Measurements from ENCODE around the gene ANKRD13A.

The ANKRD13A gene

DNA sequence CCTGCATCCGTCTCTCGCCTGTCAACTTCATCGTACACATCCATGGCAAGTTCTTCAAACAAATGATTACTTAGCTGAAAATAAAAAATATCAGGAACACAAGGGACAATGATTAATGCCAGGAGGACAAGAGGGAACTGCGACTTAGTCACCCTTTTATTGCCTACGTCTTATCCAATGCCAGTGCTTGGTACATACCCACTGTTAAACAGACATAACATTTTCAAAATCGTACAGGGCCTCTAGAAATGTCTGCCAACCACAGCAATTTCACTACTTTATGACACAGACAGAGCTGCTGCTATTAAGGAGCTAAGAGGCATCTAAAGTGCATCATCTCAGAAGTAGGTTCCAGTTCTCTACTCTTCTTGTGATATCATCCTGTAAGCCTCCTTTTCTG lies 37.6 kb upstream of the ANKRD13A start:
- Histone ChIP-seq H3K4me1 (ENCODE audit: control insufficient read depth, insufficient read depth, low read length) (no peaks in the 10 kb centered on the region), H3K9ac (ENCODE audit: low read length in 2 of 2) (no peak overlapping the region), H3K27me3 (ENCODE audit: control insufficient read depth in 1 of 2, insufficient read depth in 2 of 2, low read length in 2 of 2) (no peaks in the 10 kb centered on the region), H3K9me3 (ENCODE audit: control insufficient read depth in 2 of 2, low read length in 2 of 2) (no peaks in the 10 kb centered on the region), H3K27ac (ENCODE audit: low read length) (no peak overlapping the region), H3K4me3 (ENCODE audit: low read length in 2 of 2) (no peak overlapping the region), H3K36me3 (ENCODE audit: control insufficient read depth in 2 of 2, insufficient read depth in 2 of 2, low read length in 2 of 2) (peaks cover 33 to 42% of the 10 kb centered on the region in 2 donors)

DNA sequence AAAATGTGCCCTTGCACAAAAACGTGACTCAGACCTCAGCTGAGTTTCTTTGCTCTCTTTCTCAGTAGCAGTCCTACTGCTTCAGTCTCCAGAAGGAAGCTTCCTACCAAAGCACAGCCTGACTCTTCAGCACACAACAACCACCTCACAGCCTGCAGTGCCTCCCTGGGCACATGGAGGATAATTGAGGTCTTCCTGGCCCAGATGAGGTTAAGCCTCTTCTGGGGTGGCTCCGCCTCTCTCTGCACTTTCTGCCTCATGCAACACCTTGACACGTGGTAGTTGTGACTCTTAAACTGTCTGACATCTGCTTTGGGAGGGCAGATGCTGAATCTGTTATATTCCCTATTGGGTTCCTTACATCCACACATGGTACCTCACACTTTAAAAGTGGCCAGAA lies 36.8 kb upstream of the ANKRD13A start:
- Histone ChIP-seq H3K27me3 (ENCODE audit: control insufficient read depth in 1 of 2, insufficient read depth in 2 of 2, low read length in 2 of 2) (no peaks in the 10 kb centered on the region), H3K9me3 (ENCODE audit: control insufficient read depth in 2 of 2, low read length in 2 of 2) (no peaks in the 10 kb centered on the region), H3K36me3 (ENCODE audit: control insufficient read depth in 2 of 2, insufficient read depth in 2 of 2, low read length in 2 of 2) (peaks cover 31 to 43% of the 10 kb centered on the region in 2 donors), H3K9ac (ENCODE audit: low read length in 2 of 2) (no peak overlapping the region), H3K4me3 (ENCODE audit: low read length in 2 of 2) (no peak overlapping the region), H3K4me1 (ENCODE audit: control insufficient read depth, insufficient read depth, low read length) (no peaks in the 10 kb centered on the region), H3K27ac (ENCODE audit: low read length) (no peak overlapping the region)

DNA sequence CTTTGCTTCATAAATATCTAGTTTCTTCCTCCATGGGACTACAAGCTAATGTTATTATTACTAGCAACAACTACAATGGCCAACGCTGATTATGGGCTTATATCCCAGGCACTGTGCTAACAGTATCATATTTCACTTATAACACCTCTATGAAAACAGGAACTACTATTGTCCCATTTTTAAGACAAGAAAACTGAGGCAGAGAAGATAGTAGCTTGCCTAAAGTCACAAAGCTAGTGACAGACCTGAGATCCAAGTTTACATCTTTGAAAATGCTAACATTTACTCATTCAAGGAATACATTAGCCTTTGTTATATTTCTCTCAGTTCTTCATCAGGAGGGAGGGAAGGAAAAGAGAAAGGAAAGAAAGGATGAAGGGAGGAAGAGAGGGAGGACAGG lies 35.9 kb upstream of the ANKRD13A start:
- Histone ChIP-seq H3K27me3 (ENCODE audit: control insufficient read depth in 1 of 2, insufficient read depth in 2 of 2, low read length in 2 of 2) (no peaks in the 10 kb centered on the region), H3K36me3 (ENCODE audit: control insufficient read depth in 2 of 2, insufficient read depth in 2 of 2, low read length in 2 of 2) (peaks cover 36 to 48% of the 10 kb centered on the region in 2 donors), H3K4me1 (ENCODE audit: control insufficient read depth, insufficient read depth, low read length) (no peaks in the 10 kb centered on the region), H3K4me3 (ENCODE audit: low read length in 2 of 2) (no peak overlapping the region), H3K27ac (ENCODE audit: low read length) (no peak overlapping the region), H3K9me3 (ENCODE audit: control insufficient read depth in 2 of 2, low read length in 2 of 2) (no peaks in the 10 kb centered on the region), H3K9ac (ENCODE audit: low read length in 2 of 2) (no peak overlapping the region)

DNA sequence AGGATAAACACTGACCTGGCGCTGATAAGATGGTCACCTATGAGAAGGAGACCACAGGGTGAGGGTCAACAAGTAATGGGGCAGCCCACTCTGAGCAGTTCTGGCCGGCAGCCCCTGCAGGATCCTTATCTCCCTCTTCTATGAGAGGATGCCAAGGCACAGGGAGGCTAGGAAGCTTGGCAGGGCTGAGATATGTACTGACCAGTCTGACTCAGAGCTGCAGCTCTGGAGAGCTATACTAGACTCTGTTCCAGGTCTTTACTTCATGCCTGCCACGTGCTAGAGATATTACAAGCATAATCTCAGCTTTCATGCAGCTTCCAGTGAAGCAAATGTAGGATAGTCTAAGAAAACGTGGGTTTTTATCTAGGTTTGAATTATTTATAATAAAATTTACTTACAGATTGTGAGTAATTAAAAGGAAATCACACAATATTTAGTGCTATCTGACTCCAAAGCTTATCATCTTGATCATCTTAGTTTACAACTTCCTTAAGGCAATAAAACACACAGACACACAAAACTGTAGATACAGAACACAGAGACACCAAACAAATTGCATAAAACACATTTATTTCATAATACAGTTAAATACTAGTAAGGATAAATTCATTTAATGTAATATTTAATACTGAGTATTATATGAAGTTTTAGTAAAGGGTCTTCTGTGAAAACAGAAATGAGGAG lies 35.3 kb upstream of the ANKRD13A start:
- H3K9me3 ChIP-seq (ENCODE audit: control insufficient read depth in 2 of 2, low read length in 2 of 2), result no peaks in the 10 kb centered on the region

DNA sequence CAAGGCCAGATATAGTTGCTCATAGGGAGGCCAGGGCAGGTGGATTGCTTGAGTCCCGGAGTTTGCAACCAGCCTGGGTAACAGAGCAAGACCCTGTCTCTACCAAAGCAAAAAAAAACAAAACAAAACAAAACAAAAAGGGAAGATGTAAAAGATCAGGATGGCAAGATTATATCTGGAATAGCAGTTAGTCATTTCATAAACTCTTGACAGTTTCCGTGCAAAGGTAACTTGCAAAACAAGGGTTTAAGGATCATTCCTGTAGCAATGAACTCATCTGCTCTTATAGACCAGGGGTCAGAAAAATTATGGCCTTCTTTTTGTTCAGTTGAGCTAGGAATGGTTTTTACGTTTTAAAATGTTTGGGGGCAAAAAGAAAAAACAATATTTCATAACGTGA lies 32.7 kb upstream of the ANKRD13A start:
- no peaks in the 10 kb centered on the region for H3K4me1 ChIP-seq (ENCODE audit: control insufficient read depth, insufficient read depth, low read length)
- H3K4me3 ChIP-seq (ENCODE audit: low read length in 2 of 2), result no peak overlapping the region
- H3K9ac ChIP-seq (ENCODE audit: low read length in 2 of 2), result no peak overlapping the region
- no peaks in the 10 kb centered on the region for H3K9me3 ChIP-seq (ENCODE audit: control insufficient read depth in 2 of 2, low read length in 2 of 2)
- peaks cover 26 to 36% of the 10 kb centered on the region in 2 donors for H3K36me3 ChIP-seq (ENCODE audit: control insufficient read depth in 2 of 2, insufficient read depth in 2 of 2, low read length in 2 of 2)
- no peaks in the 10 kb centered on the region for H3K27me3 ChIP-seq (ENCODE audit: control insufficient read depth in 1 of 2, insufficient read depth in 2 of 2, low read length in 2 of 2)
- no peak overlapping the region for H3K27ac ChIP-seq (ENCODE audit: low read length)

More for the DNA sequence above, 35.3 kb upstream of the ANKRD13A start:
- Histone ChIP-seq H3K4me1 (ENCODE audit: control insufficient read depth, insufficient read depth, low read length) (no peaks in the 10 kb centered on the region), H3K27ac (ENCODE audit: low read length) (no peak overlapping the region), H3K4me3 (ENCODE audit: low read length in 2 of 2) (no peak overlapping the region), H3K9ac (ENCODE audit: low read length in 2 of 2) (no peak overlapping the region), H3K27me3 (ENCODE audit: control insufficient read depth in 1 of 2, insufficient read depth in 2 of 2, low read length in 2 of 2) (no peaks in the 10 kb centered on the region), H3K36me3 (ENCODE audit: control insufficient read depth in 2 of 2, insufficient read depth in 2 of 2, low read length in 2 of 2) (peaks cover 36 to 43% of the 10 kb centered on the region in 2 donors)

DNA sequence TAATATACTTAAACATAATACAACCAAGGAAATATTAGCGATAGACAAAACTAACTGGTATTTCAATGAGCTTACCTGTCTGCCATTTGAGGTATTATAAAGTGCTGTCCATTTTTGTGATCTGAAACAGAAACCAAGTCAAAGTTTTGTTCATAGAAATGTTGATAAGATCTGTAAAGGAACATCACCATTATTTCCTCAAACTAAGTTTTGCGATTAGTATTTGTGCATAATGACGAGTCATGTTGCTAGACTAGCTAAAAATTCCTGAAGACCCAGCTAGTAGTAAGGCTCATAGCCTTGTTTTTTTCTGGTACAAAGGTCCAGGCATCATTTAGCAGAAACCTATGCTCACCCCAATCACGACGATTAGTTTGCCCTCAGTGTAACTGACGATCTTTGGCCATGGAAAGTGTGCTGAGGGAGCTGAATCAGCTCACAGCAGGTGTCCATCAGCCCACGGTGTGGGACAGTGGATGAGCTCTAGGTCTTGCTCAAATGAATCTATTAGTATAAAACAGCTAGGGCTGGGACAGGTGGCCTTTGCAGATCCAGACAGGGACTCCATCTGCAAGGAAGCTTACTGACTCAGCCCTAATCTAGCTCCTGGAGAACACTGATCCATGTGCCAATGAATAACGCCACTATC lies 31.7 kb upstream of the ANKRD13A start:
- no peak overlapping the region for H3K9ac ChIP-seq (ENCODE audit: low read length in 2 of 2)
- no peak overlapping the region for H3K27ac ChIP-seq (ENCODE audit: low read length)
- H3K9me3 ChIP-seq (ENCODE audit: control insufficient read depth in 2 of 2, low read length in 2 of 2), result no peaks in the 10 kb centered on the region
- H3K4me3 ChIP-seq (ENCODE audit: low read length in 2 of 2), result no peak overlapping the region
- no peaks in the 10 kb centered on the region for H3K4me1 ChIP-seq (ENCODE audit: control insufficient read depth, insufficient read depth, low read length)
- no peaks in the 10 kb centered on the region for H3K27me3 ChIP-seq (ENCODE audit: control insufficient read depth in 1 of 2, insufficient read depth in 2 of 2, low read length in 2 of 2)
- peaks cover 23 to 31% of the 10 kb centered on the region in 2 donors for H3K36me3 ChIP-seq (ENCODE audit: control insufficient read depth in 2 of 2, insufficient read depth in 2 of 2, low read length in 2 of 2)

DNA sequence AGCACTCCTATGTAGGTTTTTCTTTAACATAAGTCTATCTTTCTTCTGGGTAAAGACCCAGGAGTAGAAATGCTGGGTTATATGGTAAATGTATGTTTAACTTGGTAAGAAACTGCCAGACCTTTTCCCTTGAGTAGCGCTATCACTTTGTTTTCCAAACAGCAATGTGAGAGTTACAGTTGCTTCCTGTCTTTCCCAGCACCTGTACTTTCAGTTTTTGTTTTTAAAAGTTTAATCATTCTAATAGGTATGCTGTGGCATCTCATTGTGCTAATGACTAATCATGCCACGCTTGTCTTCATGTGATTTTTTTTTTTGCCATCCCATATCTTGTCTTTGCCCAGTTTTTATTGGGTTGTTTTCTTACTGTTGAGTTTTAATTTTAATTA lies 31.2 kb upstream of the ANKRD13A start:
- H3K9ac ChIP-seq (ENCODE audit: low read length in 2 of 2), result no peak overlapping the region
- no peak overlapping the region for H3K27ac ChIP-seq (ENCODE audit: low read length)
- H3K36me3 ChIP-seq (ENCODE audit: control insufficient read depth in 2 of 2, insufficient read depth in 2 of 2, low read length in 2 of 2), result peaks cover 20 to 29% of the 10 kb centered on the region in 2 donors
- no peaks in the 10 kb centered on the region for H3K4me1 ChIP-seq (ENCODE audit: control insufficient read depth, insufficient read depth, low read length)
- no peaks in the 10 kb centered on the region for H3K27me3 ChIP-seq (ENCODE audit: control insufficient read depth in 1 of 2, insufficient read depth in 2 of 2, low read length in 2 of 2)
- no peaks in the 10 kb centered on the region for H3K9me3 ChIP-seq (ENCODE audit: control insufficient read depth in 2 of 2, low read length in 2 of 2)
- H3K4me3 ChIP-seq (ENCODE audit: low read length in 2 of 2), result no peak overlapping the region

DNA sequence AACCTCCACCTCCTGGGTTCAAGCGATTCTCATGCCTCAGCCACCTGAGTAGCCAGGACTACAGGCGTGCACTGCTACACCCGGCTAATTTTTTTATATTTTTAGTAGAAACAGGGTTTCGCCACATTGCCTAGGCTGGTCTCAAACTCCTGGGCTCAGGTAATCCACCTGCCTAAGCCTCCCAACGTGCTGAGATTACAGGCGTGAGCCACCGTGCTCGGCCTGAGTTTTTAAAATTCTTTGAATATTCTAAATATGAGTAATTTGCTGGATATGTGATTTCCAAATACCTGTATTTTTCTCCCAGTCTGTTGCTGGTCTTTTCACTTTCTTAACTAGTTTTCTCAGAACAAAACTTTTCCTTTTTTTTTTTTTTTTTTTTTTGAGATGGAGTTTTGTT lies 30.4 kb upstream of the ANKRD13A start:
- Histone ChIP-seq H3K27ac (ENCODE audit: low read length) (no peak overlapping the region), H3K4me3 (ENCODE audit: low read length in 2 of 2) (no peak overlapping the region), H3K36me3 (ENCODE audit: control insufficient read depth in 2 of 2, insufficient read depth in 2 of 2, low read length in 2 of 2) (peaks cover 14 to 25% of the 10 kb centered on the region in 2 donors), H3K27me3 (ENCODE audit: control insufficient read depth in 1 of 2, insufficient read depth in 2 of 2, low read length in 2 of 2) (no peaks in the 10 kb centered on the region), H3K9me3 (ENCODE audit: control insufficient read depth in 2 of 2, low read length in 2 of 2) (no peaks in the 10 kb centered on the region), H3K4me1 (ENCODE audit: control insufficient read depth, insufficient read depth, low read length) (no peaks in the 10 kb centered on the region), H3K9ac (ENCODE audit: low read length in 2 of 2) (no peak overlapping the region)

DNA sequence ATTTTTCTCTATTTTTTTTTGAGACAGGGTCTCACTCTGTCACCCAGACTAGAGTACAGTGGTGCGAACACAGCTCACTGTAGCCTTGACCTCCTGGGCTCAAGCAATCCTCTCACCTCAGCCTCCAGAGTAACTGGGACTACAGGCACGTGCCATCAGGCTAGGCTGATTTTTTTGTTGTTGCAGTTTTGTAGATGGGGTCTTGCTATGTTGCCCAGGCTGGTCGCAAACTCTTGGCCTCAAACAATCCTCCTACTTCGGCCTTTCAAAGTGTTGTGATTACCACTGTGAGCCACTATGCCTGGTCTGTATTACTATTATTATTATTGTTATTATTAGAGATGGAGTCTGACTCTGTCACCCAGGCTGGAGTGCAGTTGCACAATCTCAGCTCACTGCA lies 26.4 kb upstream of the ANKRD13A start:
- Histone ChIP-seq H3K9ac (ENCODE audit: low read length in 2 of 2) (no peak overlapping the region), H3K4me3 (ENCODE audit: low read length in 2 of 2) (no peak overlapping the region), H3K4me1 (ENCODE audit: control insufficient read depth, insufficient read depth, low read length) (no peaks in the 10 kb centered on the region), H3K36me3 (ENCODE audit: control insufficient read depth in 2 of 2, insufficient read depth in 2 of 2, low read length in 2 of 2) (peaks cover 9 to 15% of the 10 kb centered on the region in 2 donors), H3K9me3 (ENCODE audit: control insufficient read depth in 2 of 2, low read length in 2 of 2) (no peaks in the 10 kb centered on the region), H3K27me3 (ENCODE audit: control insufficient read depth in 1 of 2, insufficient read depth in 2 of 2, low read length in 2 of 2) (no peaks in the 10 kb centered on the region), H3K27ac (ENCODE audit: low read length) (no peak overlapping the region)

DNA sequence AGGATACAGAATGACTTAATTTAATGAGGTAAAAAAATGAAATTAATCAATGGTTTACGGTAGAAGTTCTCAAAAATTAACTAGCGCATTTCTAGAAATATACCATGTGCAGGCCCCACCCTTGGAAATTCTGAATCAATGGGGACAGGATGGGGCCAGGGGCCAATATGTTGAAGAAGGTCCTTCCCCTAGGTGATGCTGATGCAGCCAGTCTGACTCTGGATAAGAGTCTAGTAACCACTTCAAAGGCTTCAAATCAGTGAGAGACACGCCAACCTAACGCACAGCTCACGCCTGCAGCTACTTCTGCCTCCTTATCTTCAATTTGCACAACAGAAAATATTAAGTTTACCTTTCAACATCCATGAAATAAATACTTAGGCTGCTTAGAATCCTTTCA lies 17.9 kb upstream of the ANKRD13A start:
- Histone ChIP-seq H3K9ac (ENCODE audit: low read length in 2 of 2) (no peak overlapping the region), H3K36me3 (ENCODE audit: control insufficient read depth in 2 of 2, insufficient read depth in 2 of 2, low read length in 2 of 2) (peaks cover 41 to 46% of the 10 kb centered on the region in 2 donors), H3K9me3 (ENCODE audit: control insufficient read depth in 2 of 2, low read length in 2 of 2) (no peaks in the 10 kb centered on the region), H3K27ac (ENCODE audit: low read length) (no peak overlapping the region), H3K4me3 (ENCODE audit: low read length in 2 of 2) (no peak overlapping the region), H3K27me3 (ENCODE audit: control insufficient read depth in 1 of 2, insufficient read depth in 2 of 2, low read length in 2 of 2) (no peaks in the 10 kb centered on the region), H3K4me1 (ENCODE audit: control insufficient read depth, insufficient read depth, low read length) (no peaks in the 10 kb centered on the region)

DNA sequence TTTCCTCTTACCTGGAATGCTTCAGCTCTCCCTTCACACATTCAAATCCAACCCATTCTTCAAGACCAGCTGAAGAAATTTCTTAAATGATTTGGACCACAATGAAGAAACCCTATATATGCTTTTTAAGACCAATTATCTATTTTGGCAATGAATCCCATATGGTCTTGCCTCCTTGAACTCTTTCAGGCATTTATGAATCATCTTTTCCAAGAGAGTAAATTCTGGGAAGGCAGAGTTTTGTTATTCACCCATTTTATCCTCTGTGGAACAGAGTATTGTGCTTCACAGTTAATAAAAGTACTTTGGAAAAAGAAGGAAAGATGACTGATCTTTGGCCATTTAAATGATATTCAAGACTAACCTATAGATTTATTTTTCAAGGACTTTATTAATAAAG lies 17.0 kb upstream of the ANKRD13A start:
- H3K9me3 ChIP-seq (ENCODE audit: control insufficient read depth in 2 of 2, low read length in 2 of 2), result no peaks in the 10 kb centered on the region
- no peak overlapping the region for H3K27ac ChIP-seq (ENCODE audit: low read length)
- no peak overlapping the region for H3K9ac ChIP-seq (ENCODE audit: low read length in 2 of 2)
- no peak overlapping the region for H3K4me3 ChIP-seq (ENCODE audit: low read length in 2 of 2)
- H3K27me3 ChIP-seq (ENCODE audit: control insufficient read depth in 1 of 2, insufficient read depth in 2 of 2, low read length in 2 of 2), result no peaks in the 10 kb centered on the region
- no peaks in the 10 kb centered on the region for H3K4me1 ChIP-seq (ENCODE audit: control insufficient read depth, insufficient read depth, low read length)
- peaks cover 36 to 46% of the 10 kb centered on the region in 2 donors for H3K36me3 ChIP-seq (ENCODE audit: control insufficient read depth in 2 of 2, insufficient read depth in 2 of 2, low read length in 2 of 2)
